Left hindlimb (tissue), 1 donor: ENCODE data around the gene DOLPP1.
"Not testable (repeated sequence)": the region's sequence is repeated elsewhere in the genome, so short reads cannot be mapped to it uniquely, and the experiment has no call there.

Experiments used
- DNase-seq: peaks from one replicate; pipeline ENCODE4 v3.0.0-alpha.2; 2018

The DOLPP1 gene, protein sequence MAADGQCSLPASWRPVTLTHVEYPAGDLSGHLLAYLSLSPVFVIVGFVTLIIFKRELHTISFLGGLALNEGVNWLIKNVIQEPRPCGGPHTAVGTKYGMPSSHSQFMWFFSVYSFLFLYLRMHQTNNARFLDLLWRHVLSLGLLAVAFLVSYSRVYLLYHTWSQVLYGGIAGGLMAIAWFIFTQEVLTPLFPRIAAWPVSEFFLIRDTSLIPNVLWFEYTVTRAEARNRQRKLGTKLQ

GRCh38 chr9:129080601-129081387 is at the start of gene DOLPP1:
Gene DOLPP1, plus strand, starts transcription at chr9:129081111. Its CDS starts 21 bp downstream, at chr9:129081132.
- DNase-seq, result peak; percentile 100

GRCh38 chr9:129031514-129031913 is 49.4 kb upstream of the DOLPP1 start:
- DNase-seq, result no peak

- DNase-seq, result no peak
Observed at GRCh38 chr9:129032541-129033159, 48.3 kb upstream of the DOLPP1 start.

- no peak for DNase-seq
Observed at GRCh38 chr9:129033216-129033615, 47.7 kb upstream of the DOLPP1 start.

DNA sequence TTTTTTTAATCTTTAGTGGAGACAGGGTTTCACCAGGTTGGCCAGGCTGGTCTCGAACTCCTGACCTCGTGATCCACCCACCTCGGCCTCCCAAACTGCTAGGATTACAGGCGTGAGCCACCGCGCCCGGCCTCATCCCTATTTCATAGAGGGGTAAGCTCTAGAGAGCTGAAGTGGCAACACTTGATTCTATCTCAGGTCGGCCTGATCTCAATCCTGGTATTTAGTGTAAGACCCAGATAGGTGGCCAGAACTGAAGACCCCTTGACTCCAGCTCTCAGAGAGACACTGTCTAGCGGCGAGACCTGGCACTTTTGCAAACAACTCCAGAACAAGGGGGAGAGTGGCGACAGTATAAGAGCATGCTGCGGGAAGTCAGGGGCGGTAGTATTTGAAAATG is 45.1 kb upstream of the DOLPP1 start:
- not testable (repeated sequence) for DNase-seq

DNA sequence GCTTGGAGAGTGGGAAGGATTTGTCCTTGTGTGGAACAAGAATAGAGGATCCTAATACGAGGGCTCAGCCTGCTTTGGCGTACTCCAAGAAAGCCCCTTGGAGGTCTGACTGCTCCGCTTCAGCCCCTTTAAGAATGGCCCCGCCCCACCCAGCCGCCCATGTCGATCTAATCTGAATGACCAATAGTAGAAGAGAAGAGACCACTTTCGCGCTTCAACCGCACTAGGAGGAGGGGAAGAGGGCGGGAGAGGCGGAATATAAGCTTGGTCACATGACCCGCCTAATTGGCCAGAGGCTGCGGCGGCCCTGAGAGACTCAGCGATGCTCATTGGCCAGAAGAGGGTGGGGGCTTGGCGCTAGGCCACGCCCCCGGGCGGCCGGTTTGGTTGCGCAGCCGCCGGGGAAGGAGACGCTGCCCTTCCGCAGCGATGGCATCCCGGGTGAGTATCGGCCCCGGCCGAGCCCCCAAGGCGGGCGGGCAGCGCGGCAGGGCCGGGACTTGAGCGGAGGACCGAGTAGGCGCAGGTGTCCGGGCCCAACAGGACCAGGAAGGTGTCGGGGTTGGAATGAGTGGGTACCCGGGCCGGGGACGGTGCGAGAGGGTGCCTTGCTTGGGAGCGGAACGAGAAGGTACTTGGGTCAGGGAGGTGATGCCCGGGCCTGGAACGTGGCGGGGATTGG is 44.5 kb upstream of the DOLPP1 start, which contains the start of gene MIGA2:
TSS of gene MIGA2 (plus strand) at position 386 of the 682 bp plus-strand sequence. CDS start 3,969 bp downstream, outside the sequence.
- DNase-seq, result peak; percentile 98

- no peak for DNase-seq
Observed at GRCh38 chr9:129036923-129037766, 43.8 kb upstream of the DOLPP1 start.

GRCh38 chr9:129037767-129038098 is 43.2 kb upstream of the DOLPP1 start:
- DNase-seq, result no peak

GRCh38 chr9:129038109-129038852 is 42.6 kb upstream of the DOLPP1 start:
- no peak for DNase-seq

DNA sequence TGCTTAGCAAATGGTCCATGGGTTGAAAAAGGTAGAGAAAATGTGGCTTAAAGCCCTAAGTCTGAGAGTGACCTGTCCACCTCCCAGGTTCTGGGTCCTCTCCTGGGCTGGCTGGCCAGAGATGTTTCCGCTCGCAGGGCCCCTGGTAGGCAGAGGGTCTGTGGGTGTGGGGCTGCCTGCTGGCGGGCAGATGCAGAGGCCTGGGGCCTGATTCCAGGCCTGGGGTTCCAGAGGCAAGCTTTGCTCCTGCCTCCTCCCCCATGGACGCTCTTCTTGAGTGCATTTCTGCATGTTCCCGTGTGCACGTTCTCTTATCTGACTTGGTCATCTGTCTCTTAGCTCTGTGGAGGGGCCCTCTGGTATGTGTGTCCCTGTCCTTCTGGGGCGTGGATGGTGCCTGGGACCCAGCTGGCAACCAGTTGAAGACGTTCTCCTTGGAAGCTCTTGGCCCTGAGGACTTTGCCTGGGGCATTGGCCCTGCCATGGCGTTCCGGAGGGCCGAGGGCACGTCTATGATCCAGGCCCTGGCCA is 40.7 kb upstream of the DOLPP1 start:
- no peak for DNase-seq

- no peak for DNase-seq
Observed at GRCh38 chr9:129042016-129042415, 38.9 kb upstream of the DOLPP1 start.

- DNase-seq, result no peak
Observed at GRCh38 chr9:129052592-129052991, 28.3 kb upstream of the DOLPP1 start.

- no peak for DNase-seq
Observed at GRCh38 chr9:129053020-129053419, 27.9 kb upstream of the DOLPP1 start.

DNA sequence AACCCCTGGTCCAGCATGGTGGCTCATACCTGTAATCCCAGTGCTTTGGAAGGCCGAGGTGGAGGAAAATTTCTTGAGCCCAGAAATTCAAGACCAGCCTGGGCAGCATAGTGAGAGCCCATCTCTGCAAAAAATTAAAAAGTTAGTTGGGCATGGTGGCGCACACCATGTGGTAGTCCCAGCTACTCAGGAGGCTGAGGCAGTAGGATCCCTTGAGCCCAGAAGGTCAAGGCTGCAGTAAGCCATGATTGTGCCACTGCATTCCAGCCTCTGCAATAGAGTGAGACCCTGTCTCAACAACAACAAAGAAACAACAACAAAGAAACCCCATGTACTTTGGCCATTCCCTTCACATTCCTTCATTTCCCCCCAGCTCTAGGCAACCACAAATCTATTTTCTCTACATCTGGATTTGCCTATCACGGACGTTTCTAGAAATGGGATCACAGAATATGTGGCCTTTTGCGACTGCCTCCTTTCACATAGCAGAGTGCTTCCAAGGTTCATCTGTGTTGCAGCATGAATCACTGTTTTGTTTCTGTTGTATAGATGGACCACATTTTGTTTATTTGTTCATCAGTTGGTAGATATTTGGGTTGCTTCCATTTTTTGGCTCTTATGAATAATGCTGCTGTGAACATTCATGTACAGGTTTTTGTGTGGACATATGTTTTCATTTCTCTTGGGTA is 26.6 kb upstream of the DOLPP1 start:
- DNase-seq, result no peak

GRCh38 chr9:129058965-129059795 is 21.7 kb upstream of the DOLPP1 start:
- no peak for DNase-seq

DNA sequence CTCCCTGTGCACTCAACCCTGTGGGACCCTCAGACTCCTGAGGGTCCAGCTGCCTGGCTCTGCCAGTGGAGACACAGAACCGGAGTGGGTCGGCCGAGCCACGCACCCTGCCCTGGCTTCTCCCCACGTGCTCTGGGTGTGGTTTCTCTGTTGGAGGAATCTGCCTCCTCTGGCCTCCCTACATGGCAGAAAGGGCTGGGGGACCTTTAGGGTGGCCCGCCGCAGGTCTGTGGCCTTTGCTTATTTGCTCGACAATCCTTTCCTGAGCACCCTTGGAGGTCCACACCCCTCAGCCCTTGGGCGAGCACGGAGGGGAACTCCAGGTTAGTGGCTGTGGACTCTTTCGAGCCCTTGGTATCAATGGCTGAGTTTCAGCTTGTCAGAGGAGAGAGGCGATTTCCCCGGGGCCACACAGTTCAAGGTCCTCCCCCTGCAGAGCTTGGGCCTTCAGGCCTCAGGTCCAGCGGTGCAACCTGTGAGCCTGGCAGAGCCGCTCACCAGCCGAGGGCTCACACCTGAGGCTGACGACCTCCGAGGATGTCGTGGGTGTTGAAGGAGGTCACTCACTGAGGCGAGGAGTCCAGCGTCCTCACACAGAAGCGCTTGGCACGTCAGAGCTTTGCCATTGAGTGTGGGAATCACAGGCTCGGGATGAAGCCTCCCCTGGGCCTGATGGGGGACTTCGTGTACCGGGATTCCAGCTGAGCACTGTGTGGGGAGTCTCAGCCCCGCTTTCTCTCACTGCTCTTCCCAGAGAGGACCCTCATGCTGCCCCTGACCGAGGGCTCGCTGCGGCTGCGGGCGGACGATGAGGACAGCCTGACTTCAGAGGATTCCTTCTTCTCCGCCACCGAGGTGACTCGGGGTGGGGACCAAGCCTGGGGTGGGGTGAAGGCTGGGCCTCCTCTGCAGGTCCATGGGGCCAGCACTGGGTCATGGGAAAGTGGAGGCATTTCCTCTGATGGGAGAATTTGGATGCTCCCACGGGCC is 20.8 kb upstream of the DOLPP1 start:
- no peak for DNase-seq

- no peak for DNase-seq
Observed at GRCh38 chr9:129060991-129061390, 19.9 kb upstream of the DOLPP1 start.

GRCh38 chr9:129063061-129063460 is 17.9 kb upstream of the DOLPP1 start:
- no peak for DNase-seq
